ENCODE results near the gene MAP2K7. TPM values are rescaled to one million over a fixed set of nuclear protein-coding genes. Genes with fewer than 3 reads are reported as not detected.
A peak's percentile ranks its signal among the peaks of the same experiment; 100 is the strongest.

The MAP2K7 gene
- total RNA-seq, 1 donor from 2014 or later = 24.2 TPM

- H3K4me3 ChIP-seq = no peak overlapping the region
- H3K36me3 ChIP-seq = peaks cover 77% of the 10 kb centered on the region
- no peak for TF ChIP-seq CTCF (IDR thresholded peaks at IDR 0.05; ENCODE audit: borderline replicate concordance)
- H3K27me3 ChIP-seq (ENCODE audit: low read depth) = no peaks in the 10 kb centered on the region
- peaks cover 23% of the 10 kb centered on the region for H3K4me1 ChIP-seq
- no peak for DNase-seq
- intact Hi-C loops (cut with micrococcal nuclease) = no loop called here
- H3K9me3 ChIP-seq (replicated peaks) = no peaks in the 10 kb centered on the region
- no peak overlapping the region for H3K27ac ChIP-seq (replicated peaks)
Observed at GRCh38 chr19:7932930-7933300, 29.2 kb downstream of the MAP2K7 start.

DNA sequence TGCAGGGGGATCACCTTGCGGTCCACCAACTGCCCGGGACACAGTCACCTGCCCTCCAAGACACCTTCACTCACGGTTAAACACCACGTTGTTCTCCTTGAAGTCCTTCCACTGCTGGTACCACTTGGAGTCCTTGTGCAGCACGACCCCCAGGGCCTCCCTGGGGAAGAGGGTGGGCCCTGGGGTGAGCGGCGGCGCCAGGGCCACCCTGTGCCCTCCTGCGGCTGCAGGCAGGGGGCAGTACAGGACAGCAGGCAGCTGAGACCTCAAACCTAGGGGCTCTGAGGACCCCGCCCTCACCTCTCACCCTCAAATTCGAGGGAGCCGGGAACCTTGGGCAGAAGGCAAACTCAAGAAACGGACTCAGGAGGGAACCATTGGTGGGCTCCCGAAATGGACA lies 29.7 kb downstream of the MAP2K7 start:
- peaks cover 18% of the 10 kb centered on the region for H3K4me1 ChIP-seq

GRCh38 chr19:7933828-7934725 lies 30.4 kb downstream of the MAP2K7 start:
- H3K4me3 ChIP-seq = no peak overlapping the region
- TF ChIP-seq CTCF (IDR thresholded peaks at IDR 0.05; ENCODE audit: borderline replicate concordance) = no peak
- H3K27me3 ChIP-seq (ENCODE audit: low read depth) = no peaks in the 10 kb centered on the region
- intact Hi-C loops (cut with micrococcal nuclease) = no loop called here
- H3K4me1 ChIP-seq = peaks cover 15% of the 10 kb centered on the region
- H3K36me3 ChIP-seq = peaks cover 88% of the 10 kb centered on the region
- no peak for DNase-seq
- no peak overlapping the region for H3K27ac ChIP-seq (replicated peaks)
- H3K9me3 ChIP-seq (replicated peaks) = no peaks in the 10 kb centered on the region

More for the DNA sequence above, 29.7 kb downstream of the MAP2K7 start:
- H3K9me3 ChIP-seq (replicated peaks) = no peaks in the 10 kb centered on the region
- intact Hi-C loops (cut with micrococcal nuclease) = no loop called here
- H3K36me3 ChIP-seq = peaks cover 82% of the 10 kb centered on the region
- no peak overlapping the region for H3K27ac ChIP-seq (replicated peaks)
- H3K27me3 ChIP-seq (ENCODE audit: low read depth) = no peaks in the 10 kb centered on the region
- no peak overlapping the region for H3K4me3 ChIP-seq
- peak; percentile 17 for TF ChIP-seq CTCF (IDR thresholded peaks at IDR 0.05; ENCODE audit: borderline replicate concordance)
- DNase-seq = no peak

- Histone ChIP-seq H3K27me3 (ENCODE audit: low read depth) (no peaks in the 10 kb centered on the region), H3K4me1 (peaks cover 10% of the 10 kb centered on the region), H3K9me3 (replicated peaks) (no peaks in the 10 kb centered on the region), H3K36me3 (peaks cover 92% of the 10 kb centered on the region), H3K27ac (replicated peaks) (no peak overlapping the region), H3K4me3 (no peak overlapping the region)
- TF ChIP-seq CTCF (IDR thresholded peaks at IDR 0.05; ENCODE audit: borderline replicate concordance) = no peak
- no peak for DNase-seq
- intact Hi-C loops (cut with micrococcal nuclease) = no loop called here
Observed at GRCh38 chr19:7934766-7935165, 31.1 kb downstream of the MAP2K7 start.

DNA sequence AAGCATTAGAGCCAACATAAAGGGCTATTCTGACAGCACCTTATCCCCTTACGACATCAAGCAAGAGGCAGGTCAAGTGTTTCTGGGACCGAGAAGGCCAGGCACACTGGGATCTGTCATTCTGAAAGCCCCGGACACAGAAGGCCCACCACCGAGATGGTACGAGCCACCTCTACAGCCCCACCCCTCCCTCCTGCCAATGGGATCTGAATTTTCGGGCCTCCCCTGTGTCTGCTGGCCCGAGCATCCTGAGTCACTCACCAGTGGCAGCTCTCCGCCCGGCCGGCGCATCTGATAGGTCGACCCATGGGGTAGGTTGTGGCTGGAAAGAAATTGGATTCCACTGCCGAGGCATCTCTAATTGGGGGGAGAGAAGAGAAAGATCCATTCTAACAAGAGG lies 37.2 kb downstream of the MAP2K7 start:
- H3K9me3 ChIP-seq (replicated peaks) = no peaks in the 10 kb centered on the region
- H3K4me3 ChIP-seq = no peak overlapping the region
- peaks cover 37% of the 10 kb centered on the region for H3K4me1 ChIP-seq
- peaks cover 50% of the 10 kb centered on the region for H3K36me3 ChIP-seq
- no peak for TF ChIP-seq CTCF (IDR thresholded peaks at IDR 0.05; ENCODE audit: borderline replicate concordance)
- H3K27me3 ChIP-seq (ENCODE audit: low read depth) = no peaks in the 10 kb centered on the region
- no peak for DNase-seq
- no peak overlapping the region for H3K27ac ChIP-seq (replicated peaks)
- intact Hi-C loops (cut with micrococcal nuclease) = no loop called here
